SU-DHL-6 (cell line): Measurements from ENCODE around the gene LAMTOR4.

Source experiments
- H2AFZ ChIP-seq: fragments of 200-600 bp; sonication (generic); 2 replicates; pipeline ENCODE4 v1.6.1; 2014; ENCODE audit warnings: low read depth, mild to moderate bottlenecking, moderate library complexity, mixed read lengths, antibody characterized with exemption, low read length; ENCODE audit not compliant: severe bottlenecking
- H3F3A ChIP-seq: fragments of 200-600 bp; shearing (Covaris generic); 2 replicates; pipeline ENCODE4 v1.6.0; 2016; ENCODE audit warnings: antibody characterized with exemption, mild to moderate bottlenecking; ENCODE audit not compliant: insufficient read depth
- H3K27ac ChIP-seq: fragments of 200-600 bp; sonication (generic); 2 replicates; pipeline ENCODE4 v1.5.1; 2016; ENCODE audit warnings: low read depth, mild to moderate bottlenecking, low read length, moderate library complexity, mixed read lengths
- H3K27me3 ChIP-seq: fragments of 200-600 bp; sonication (generic), shearing (Covaris generic); 2 replicates; pipeline ENCODE4 v1.6.0; 2014; ENCODE audit warnings: mild to moderate bottlenecking, low read length
- H3K36me3 ChIP-seq: fragments of 200-600 bp; sonication (generic); 2 replicates; pipeline ENCODE4 v1.6.1; 2014; ENCODE audit warnings: mild to moderate bottlenecking, low read length, mixed read lengths
- H3K4me2 ChIP-seq: fragments of 300-600, 200-600 bp; shearing (Covaris generic), sonication (generic); 2 replicates; pipeline ENCODE4 v1.6.0; 2014; ENCODE audit warnings: low read length, low read depth, mild to moderate bottlenecking; ENCODE audit not compliant: poor library complexity, severe bottlenecking
- H3K4me3 ChIP-seq: fragments of 200-600 bp; sonication (generic); 2 replicates; pipeline ENCODE4 v1.5.1; 2014; ENCODE audit warnings: antibody characterized with exemption, low read length, mild to moderate bottlenecking, mixed read lengths; ENCODE audit not compliant: insufficient read depth, poor library complexity, severe bottlenecking
- H3K79me2 ChIP-seq: fragments of 200-600 bp; sonication (generic); 2 replicates; pipeline ENCODE4 v1.6.1; 2014; ENCODE audit warnings: mild to moderate bottlenecking, low read length, moderate library complexity; ENCODE audit not compliant: insufficient read depth
- H3K9ac ChIP-seq: fragments of 200-600 bp; sonication (generic); 2 replicates; pipeline ENCODE4 v1.7.0; 2014; ENCODE audit warnings: mild to moderate bottlenecking, low read length
- H3K9me2 ChIP-seq: fragments of 200-600 bp; sonication (generic); replicated peaks from 2 replicates; pipeline ENCODE4 v1.6.1; 2014; ENCODE audit warnings: low read length; ENCODE audit not compliant: insufficient read depth
- H3K9me3 ChIP-seq: fragments of 200-600 bp; sonication (generic); 2 replicates; pipeline ENCODE4 v1.6.1; 2014; ENCODE audit warnings: low read length, mixed read lengths; ENCODE audit not compliant: insufficient read depth
- H4K20me1 ChIP-seq: fragments of 200-600 bp; sonication (generic); 2 replicates; pipeline ENCODE4 v1.6.1; 2014; ENCODE audit warnings: low read depth, mild to moderate bottlenecking, antibody characterized with exemption, low read length, moderate library complexity, mixed read lengths
- CTCF ChIP-seq: fragments of 200-600 bp; sonication (generic); IDR thresholded peaks from one replicate; pipeline ENCODE4 v1.5.1; 2017; ENCODE audit warnings: antibody characterized with exemption, mild to moderate bottlenecking, low read length, moderate library complexity; ENCODE audit not compliant: insufficient read depth, poor library complexity, severe bottlenecking
- EZH2phosphoT487 ChIP-seq: fragments of 200-600 bp; sonication (generic), shearing (Covaris generic); conservative IDR thresholded peaks from 2 replicates; pipeline ENCODE4 v1.6.1; 2018; ENCODE audit warnings: mild to moderate bottlenecking, antibody characterized with exemption, low read length, moderate library complexity, mixed read lengths

LAMTOR4 gene

GRCh38 chr7:100122568-100122967 lies 26.1 kb upstream of the LAMTOR4 start:
- no peak overlapping the region for H3K4me2 ChIP-seq
- no peak overlapping the region for H3K4me3 ChIP-seq
- TF ChIP-seq CTCF (no peak), EZH2phosphoT487 (no peak)
- H3K9ac ChIP-seq: no peak overlapping the region
- peaks cover 27% of the 10 kb centered on the region for H3F3A ChIP-seq
- no peak overlapping the region for H3K27ac ChIP-seq
- H3K9me3 ChIP-seq: no peaks in the 10 kb centered on the region
- H3K9me2 ChIP-seq: no peaks in the 10 kb centered on the region
- H4K20me1 ChIP-seq: no peaks in the 10 kb centered on the region
- H3K27me3 ChIP-seq: no peaks in the 10 kb centered on the region
- peaks cover 24% of the 10 kb centered on the region for H3K79me2 ChIP-seq
- no peaks in the 10 kb centered on the region for H3K36me3 ChIP-seq
- H2AFZ ChIP-seq: no peak overlapping the region

GRCh38 chr7:100124301-100125230 lies 24.2 kb upstream of the LAMTOR4 start:
- Histone ChIP-seq H3K9me3 (no peaks in the 10 kb centered on the region), H3K79me2 (peaks cover 14% of the 10 kb centered on the region), H3K9me2 (no peaks in the 10 kb centered on the region), H3K27me3 (no peaks in the 10 kb centered on the region), H2AFZ (no peak overlapping the region), H3K4me3 (no peak overlapping the region), H3F3A (peaks cover 40% of the 10 kb centered on the region), H3K27ac (peak overlapping the region; percentile 28), H3K4me2 (peak overlapping the region; percentile 94), H4K20me1 (no peaks in the 10 kb centered on the region), H3K36me3 (no peaks in the 10 kb centered on the region), H3K9ac (peak overlapping the region; percentile 4; the same call in 1 of the 2 replicates)
- TF ChIP-seq EZH2phosphoT487: no peak
- TF ChIP-seq CTCF: no peak

- H3K9me3 ChIP-seq: no peaks in the 10 kb centered on the region
- H3K27me3 ChIP-seq: no peaks in the 10 kb centered on the region
- H2AFZ ChIP-seq: peak overlapping the region; percentile 62
- peak overlapping the region; percentile 94 for H3K4me2 ChIP-seq
- peaks cover 31% of the 10 kb centered on the region for H3F3A ChIP-seq
- peaks cover 14% of the 10 kb centered on the region for H3K79me2 ChIP-seq
- H4K20me1 ChIP-seq: no peaks in the 10 kb centered on the region
- no peaks in the 10 kb centered on the region for H3K36me3 ChIP-seq
- peak overlapping the region; percentile 71 for H3K4me3 ChIP-seq
- no peaks in the 10 kb centered on the region for H3K9me2 ChIP-seq
- no peak for TF ChIP-seq EZH2phosphoT487
- TF ChIP-seq CTCF: no peak
- H3K9ac ChIP-seq: peak overlapping the region; percentile 84
- peak overlapping the region; percentile 92 for H3K27ac ChIP-seq
Measured at GRCh38 chr7:100126239-100126930, 22.3 kb upstream of the LAMTOR4 start.
